ENCODE measurements around the gene ANKFN1.

The ANKFN1 gene

DNA sequence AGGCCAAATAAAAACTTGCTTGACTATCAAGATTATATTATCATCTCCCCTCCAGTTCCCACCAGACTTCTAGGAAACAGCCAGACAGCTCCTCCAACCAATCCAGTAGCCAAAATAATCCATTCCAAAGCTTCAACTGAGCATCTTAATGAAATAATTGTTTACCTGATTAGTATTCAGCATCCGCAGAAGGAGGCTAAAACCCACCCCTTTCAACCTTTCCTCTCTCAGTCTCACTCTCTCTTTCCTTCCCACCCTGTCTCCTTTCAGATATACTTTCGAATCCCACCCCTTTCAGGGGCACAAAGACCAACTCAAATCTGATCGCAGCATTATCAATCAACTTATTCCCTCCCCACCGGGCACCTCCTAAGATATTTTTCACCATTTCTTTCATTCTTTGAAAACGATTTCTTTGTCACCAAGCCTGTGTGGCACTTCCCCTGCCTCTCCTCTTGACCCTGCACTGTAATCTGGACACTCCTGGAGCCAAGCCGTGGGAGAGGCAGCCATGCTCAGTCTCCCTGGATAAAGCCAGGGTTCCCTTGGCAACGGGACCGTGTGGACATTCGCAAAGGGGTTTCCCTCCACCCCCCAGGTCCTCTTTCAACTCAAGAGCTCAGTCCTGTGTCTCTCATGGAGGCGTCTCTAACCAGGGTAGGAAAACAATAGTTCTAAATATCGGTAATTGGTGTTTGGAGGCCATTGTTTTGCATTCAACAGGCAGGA lies at the start of gene ANKFN1:
Gene ANKFN1 (plus strand): TSS at position 602 of the 729 bp plus-strand sequence. CDS start 59,193 bp downstream, outside the sequence.
- DNase-seq, result no peak

GRCh38 chr17:56108811-56109284 lies 44.4 kb upstream of the ANKFN1 start:
- DNase-seq, result no peak

- DNase-seq, result no peak
Measured at GRCh38 chr17:56109836-56110235, 43.4 kb upstream of the ANKFN1 start.

DNA sequence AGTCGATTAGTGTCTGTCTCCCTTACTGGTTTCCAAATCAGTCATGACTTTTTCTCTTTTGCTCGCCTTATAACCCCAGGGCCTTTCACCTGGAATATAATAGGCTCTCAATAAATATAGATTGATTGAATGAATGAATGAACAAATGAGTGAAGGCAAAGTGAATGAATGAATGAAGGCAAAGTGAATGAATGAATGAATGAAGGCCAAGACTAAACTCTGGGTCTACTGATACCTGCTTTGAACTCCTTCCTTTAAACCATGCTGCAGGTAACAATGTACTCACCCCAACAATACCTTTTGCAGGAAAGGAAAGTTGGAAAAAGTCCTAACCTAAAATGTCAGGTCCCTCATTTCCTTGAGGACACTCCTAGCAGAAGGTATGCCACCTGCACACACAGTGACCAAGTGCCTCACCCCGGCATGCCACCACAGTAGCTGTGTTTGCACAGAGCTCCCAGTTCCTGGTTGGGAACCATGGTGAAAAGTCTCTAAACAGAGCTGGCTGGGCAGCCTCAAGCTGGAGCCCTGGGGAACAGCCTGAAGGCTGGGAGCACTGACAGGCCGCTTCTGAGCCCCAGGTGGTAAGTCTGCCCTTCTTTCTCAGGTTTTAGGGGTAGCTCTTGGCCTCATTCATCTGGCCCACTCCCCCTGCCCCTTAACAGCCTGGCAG lies 42.7 kb upstream of the ANKFN1 start:
- DNase-seq, result no peak

DNA sequence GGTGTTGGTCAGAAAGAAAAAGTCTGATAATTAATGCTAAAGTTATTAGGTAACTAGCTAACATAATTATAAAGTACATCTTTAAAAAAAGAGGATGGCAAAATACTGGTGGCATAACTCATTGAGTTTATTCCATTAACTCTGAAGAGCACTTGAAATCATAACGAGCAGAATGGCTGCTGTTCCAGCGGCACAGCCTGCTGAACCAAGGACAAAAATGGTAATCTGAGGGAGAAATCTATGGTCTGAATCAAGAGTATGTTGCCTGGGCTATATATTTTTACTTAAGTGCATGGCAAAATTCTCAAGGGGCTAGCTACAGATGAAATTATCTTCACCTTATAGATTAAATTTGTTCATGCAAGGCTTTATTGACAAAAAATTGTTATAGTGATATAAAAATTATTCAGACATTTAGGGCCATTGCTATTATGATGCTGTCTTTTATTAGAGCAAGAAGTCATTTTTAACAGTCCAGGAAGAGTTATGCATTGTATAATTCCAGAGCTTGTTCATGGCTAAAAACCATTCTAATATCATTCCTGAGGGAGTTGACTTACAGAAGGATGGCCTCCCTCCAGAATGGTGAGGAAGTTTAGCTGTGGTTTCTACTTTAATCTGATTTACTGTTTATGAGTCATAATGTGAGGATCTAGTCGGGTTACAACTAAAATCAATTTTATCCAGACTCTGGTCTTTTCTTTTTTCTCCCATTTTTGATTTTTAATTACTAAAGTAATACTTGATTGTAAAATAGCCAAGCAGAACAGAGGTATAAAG lies 41.4 kb upstream of the ANKFN1 start:
- DNase-seq, result no peak

DNA sequence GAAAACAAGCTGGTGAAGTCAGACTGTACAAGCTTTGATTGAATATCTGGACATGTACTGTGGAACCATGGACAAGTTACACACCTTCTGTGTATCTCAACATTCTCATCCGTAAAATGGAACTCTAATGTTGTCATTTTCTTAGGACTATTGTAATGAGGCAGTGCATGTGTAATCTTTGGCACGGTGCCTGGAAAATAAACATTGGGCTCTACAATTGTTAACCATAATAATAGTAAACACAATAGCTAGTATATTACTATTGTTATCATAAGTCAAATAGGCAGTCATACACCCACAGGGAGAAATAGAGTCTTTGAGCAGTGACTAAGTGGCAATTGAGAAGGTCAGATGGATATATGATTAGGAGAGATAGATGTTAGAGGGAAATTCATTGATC lies 39.8 kb upstream of the ANKFN1 start:
- no peak for DNase-seq

DNA sequence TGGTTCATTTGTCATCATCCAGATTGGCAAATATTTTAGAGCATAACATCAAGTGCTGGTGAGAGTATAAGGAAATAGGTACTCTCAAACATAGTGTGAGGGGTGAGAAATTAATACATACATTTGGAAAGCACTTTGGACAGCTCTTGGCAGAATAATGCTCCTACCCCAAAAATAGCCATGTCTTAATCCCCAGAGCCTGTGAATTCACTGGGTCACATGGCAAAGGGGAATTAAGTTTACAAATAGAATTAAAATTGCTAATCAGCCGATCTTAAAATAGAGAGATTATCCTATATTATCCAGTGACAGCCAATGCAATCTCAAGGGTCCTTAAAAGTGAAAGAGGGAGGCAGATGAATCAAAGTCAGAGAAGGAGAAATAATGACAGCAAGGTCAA lies 38.8 kb upstream of the ANKFN1 start:
- no peak for DNase-seq

DNA sequence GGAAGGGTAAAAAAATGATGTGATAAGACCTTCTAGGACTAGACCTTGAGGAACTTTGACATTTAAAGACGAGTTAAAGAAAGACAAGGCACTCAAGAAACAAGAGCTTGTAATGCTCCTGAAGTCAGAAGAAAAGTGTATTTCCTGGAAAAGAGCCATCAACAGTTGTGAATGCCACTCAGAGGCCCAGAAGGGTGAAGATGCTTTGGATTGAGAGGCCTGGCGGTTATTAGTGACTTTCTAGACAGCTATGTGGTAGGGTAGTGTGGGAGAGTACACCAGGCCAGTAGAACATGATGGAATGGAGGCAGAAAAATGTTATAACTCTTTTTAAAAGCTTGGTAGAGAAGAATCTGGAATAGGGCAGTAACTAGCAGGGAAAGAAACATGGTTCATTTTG lies 34.1 kb upstream of the ANKFN1 start:
- no peak for DNase-seq

GRCh38 chr17:56119936-56120335 lies 33.3 kb upstream of the ANKFN1 start:
- DNase-seq, result no peak

DNA sequence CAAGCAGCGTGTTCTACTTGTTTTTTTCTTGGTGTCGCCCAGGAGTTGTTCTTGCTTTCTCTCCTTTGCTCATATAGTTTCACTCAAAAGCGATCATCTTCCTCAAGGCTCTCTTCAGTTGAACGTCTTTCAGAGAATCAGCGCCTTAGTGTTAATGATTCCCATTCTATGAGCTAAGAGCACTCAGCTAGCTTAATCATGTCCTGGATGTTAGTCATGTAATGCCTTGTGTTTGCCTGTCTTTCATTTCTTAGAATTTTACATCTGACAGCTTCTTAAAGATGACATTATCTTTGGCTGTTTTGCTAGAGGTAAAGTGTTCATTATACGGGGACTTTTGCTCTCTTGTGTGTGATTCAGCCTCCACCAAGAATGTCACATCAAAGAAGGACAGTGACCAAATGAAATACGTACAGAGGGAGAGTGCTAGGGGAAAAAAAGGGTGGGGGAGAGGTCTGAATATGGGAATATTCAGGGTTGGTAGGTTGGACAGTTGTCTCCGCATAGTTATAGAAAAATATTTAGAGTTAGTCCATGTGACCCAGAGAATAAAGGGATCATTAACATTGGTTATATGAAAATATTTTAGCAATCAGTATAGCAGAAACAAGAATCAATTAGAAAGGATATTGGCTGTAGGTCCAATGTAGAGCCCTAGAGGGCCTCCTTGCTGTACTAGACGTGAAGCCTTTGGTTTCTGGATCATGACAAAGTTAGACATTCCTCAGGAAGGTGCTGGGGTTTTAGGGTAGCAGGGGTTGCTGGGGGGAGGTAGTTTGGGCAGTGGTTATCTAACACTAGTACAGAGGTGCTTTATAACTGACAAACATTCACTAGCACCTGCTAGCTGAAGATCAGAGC lies 31.9 kb upstream of the ANKFN1 start:
- no peak for DNase-seq

GRCh38 chr17:56125830-56126819 lies 27.1 kb upstream of the ANKFN1 start:
- no peak for DNase-seq

DNA sequence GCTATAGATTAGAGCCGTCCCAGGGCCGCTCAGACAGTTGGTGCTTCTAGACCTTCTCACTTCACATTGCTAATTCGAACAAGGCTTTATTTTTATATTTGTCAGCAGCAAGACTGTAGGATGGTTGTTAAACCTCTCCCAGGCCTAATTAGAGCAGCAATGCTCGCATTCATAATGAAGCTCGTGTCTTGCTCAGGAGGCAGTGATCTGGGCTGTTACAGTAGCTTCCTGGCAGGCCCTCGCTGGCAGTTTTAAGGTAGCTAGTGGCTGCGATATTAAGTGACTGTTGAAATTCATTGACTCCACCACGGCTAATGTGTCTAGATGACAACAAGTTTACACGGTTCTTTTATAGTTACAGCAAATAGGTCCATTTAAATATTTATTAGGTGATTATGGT lies 23.2 kb upstream of the ANKFN1 start:
- no peak for DNase-seq

DNA sequence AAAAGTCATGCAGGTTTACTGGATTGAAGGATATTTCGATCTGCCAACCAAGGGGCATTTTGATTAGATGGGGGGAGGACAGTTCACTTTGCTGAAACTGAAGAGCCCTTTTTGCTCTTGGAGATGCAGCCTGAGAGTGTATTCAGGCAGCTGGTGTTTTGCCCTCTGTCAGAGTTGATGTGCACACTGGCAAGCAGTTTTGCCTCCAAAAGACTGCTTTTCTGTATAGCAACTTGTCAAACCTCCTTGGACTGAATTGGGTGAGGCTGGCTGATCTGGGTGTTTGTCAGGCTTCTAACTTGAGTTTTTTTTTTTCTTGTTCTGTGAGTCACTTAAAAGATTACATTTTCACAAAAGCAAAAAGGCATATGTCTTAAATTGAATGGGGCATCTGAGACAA lies 22.6 kb upstream of the ANKFN1 start:
- DNase-seq, result no peak

- DNase-seq, result no peak
Measured at GRCh38 chr17:56131431-56131830, 21.8 kb upstream of the ANKFN1 start.

DNA sequence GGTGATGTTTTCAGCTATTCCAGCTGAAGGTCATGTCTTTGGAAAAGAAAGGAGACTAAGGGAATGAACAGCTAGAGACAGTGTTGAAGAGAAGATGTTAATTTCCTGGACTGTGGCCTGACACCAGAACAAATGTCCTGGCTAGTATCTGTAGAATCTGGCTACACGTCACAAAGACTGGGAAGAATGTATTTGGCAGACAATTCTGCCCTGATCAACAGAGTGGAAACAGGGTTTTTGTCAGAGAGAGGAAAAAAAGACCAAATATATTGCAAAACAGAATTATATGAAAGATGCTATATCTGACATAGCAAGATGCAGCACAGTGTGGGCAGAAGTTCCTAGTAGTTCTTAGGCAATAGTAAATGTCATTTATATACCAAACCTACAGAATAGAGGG lies 17.0 kb upstream of the ANKFN1 start:
- no peak for DNase-seq

- no peak for DNase-seq
Measured at GRCh38 chr17:56141046-56141839, 12.0 kb upstream of the ANKFN1 start.

GRCh38 chr17:56142325-56142724 lies 10.9 kb upstream of the ANKFN1 start:
- no peak for DNase-seq

DNA sequence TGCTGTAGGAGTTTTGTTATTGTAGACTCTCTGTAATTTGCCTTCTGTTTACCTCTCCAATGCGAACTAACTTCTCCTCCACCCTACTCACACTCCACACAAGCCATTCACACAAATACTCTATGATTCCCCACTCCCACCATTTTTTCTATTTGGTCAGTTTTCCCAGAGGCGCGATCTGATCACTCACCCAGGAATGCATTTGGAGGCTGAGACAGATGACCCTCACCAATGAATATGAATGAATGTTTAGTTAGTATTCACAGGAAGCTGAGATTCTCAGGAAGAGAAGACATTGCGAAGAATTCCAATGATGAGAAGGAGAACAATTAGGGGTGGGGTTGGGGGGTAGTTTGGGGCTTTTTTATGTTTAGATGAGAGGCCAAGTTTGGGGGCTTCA lies 10.5 kb upstream of the ANKFN1 start:
- no peak for DNase-seq

DNA sequence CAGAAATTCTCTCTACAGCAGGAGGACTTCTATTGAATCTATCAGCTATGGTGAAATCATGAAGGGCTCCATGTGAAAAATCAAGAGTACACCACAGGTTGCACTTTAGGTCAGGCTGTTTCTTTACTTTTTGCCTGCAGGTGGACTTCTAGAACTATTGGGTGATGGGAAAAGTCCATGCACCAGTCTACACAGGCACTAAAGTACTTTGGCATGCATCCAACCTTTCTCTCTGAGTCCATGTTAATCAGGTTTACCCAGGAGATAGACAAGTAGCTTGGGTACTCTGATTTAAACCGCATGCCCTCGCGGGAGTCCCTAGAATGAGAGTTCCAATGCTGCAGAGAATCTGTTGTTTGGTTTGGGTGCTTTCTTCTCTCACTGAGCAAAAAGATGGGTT lies 9.1 kb upstream of the ANKFN1 start:
- no peak for DNase-seq

DNA sequence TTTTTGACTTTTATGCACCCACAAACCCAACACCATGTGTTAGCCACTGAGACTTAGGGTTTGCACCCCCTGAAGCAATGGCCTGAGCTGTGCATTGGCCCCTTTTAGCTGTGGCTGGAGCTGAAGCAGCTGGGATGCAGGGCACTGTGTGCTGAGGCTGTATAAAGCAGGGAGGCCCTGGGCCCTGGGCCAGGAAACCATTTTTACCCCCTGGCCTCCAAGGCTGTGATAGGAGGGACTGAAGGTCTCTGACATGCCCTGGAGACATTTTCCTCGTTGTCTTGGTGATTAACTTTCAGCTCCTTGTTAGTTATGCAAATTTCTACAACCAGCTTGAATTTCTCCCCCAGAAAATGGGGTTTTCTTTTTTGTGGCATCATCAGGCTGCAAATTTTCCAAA lies 6.7 kb upstream of the ANKFN1 start:
- no peak for DNase-seq

DNA sequence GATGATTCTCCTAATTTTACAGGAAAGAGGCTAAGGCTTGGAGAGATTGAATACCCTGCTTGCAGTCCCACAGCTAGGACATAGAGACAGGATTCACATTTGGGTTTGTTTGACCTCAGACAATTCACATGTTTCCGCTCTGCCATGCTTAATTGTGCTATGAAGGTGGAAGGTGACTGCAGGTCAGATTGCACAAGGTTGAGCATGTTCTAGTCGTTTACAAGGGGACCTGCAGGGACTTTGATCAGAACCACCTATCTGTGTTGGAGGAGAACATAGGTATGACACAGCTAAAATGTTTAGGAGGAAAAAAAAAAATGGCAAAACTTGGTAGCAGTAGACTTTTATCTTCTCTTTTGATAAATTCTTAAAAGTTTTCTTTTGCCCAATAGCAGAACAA lies 4.9 kb upstream of the ANKFN1 start:
- DNase-seq, result no peak
